ENCODE results near the gene GNAO1. TPM values are rescaled to one million over a fixed set of nuclear protein-coding genes. Genes with fewer than 3 reads are reported as not detected.

GNAO1 gene
- polyA plus RNA-seq, 3 donors = 5.9 to 6.4 (median 6.3) TPM

DNA sequence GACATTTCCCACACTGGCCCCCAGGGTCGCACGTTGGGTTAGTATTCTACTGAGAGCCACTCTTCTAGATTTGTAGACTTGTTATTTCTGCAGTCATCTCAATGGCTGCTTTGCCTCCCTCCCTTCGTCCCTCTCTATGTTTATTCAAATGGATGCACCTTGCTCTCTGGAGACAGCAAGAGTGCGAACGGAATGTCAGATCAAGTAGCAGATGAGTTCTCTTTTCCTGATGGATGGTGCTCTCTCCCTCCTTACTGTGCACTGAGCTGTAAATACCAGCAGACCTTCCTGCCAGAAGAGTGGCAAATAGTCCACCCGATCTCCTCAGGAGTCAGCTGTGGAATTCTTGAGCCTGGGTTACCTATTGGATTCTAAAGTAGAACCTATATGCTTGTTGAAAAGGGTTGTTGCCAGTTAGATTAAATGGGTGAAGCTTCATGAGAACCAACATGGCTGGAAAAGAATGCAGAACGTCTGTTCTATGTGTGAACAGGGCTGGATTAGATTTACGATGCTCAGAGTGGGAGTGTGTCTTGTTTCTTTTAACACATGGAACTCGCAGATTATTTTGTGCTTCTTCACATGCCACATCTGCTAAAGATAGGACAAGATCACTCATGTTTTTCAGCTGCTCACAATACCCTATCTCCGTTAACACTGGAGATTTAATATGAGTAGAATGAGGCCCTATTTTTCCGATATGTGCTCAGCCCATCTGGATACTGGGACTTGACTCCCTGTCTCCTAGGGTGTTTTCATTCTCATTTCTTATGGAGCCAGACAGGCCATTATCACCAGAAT, 6.1 kb downstream of the GNAO1 start:
- peak; percentile 57 for DNase-seq

DNA sequence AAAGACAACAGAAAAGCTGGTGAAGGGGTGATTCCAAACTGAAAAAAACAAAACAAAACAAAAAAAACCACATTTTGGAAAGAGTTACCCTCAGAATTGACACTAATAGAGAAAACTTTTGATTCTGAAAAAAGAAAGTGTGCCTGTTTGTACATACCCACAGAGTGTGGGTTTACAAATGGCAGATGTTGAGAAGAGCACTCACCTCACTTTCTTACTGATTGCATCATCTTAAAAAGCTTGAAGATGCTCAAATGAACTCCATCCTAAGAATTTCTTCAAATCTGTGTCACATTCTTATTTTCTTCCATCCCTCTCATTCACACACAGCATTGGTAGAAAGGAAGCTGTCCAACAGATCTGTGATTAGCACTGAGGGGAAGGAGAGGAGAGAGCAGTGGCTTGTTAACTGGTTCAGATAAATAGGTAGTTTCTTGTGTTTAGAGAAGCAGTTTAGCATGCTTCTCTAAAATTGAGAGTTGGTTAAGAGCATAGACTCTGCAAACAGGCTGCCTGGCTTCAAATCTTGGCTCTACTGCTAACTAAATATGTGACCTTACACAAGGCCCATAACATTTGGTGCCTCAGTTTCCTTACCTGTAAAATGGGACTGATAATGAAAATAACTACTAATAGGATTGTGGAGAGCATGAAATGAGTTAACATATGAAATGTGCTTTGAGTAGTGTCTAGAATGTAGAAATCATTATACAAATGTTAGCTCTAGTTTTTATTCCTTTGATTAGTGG, 6.9 kb downstream of the GNAO1 start:
- no peak for DNase-seq

DNA sequence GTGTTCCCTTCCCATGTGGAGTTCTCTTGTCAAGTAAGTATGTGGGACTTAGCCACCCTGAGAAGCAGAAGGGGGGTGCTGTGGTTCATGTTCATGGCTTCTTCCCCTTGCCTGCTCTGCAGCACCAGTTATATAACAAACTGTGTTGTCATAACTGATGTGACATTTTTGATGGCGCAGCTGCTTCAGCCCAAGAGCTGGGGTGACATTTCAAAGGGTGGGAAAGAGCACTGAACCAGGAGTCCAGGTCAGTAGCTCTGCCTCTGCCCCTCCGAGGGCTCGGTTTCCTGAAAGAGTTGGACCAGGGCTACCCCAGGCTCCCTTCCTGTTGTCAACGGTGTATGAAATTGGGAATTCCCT, 7.4 kb downstream of the GNAO1 start:
- DNase-seq = no peak

DNA sequence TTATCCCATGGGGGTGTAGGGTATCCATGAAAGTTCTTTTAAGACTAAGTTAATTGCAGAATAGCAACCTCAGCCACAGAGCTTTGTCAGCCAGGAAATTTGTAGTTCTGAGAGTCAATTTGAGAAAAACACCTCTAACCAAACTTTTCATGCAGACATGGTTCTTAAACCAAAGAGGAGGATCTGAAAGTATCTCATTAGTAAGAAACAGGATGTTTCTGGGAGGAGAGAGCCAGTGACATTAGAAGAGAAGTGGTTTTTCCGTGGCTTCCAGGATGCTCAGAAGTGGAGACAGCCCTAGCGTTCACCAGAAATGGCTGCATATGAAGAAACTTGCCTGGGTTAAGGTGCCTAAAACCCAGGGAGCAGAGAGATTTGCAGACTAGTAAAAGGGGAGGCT, 7.9 kb downstream of the GNAO1 start:
- DNase-seq = no peak

DNA sequence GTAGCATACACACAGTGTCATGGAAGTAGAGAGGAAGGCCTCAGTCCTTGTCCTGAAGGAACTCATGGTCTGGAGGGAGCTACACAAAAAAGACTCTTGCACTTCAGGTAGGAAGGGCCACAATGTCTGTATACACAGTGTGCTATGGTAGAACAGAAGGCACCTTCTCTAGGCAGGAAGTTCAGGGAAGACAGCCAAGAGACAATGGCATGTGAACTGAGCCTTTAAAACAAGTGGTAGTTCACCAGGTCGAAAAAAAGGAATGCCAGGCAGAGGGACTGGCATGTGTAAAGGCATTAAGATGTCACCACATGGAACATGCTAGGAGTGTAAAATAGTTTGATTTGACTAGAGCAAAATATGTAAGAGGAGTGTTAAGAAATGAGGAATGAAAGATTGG, 9.7 kb downstream of the GNAO1 start:
- no peak for DNase-seq

DNA sequence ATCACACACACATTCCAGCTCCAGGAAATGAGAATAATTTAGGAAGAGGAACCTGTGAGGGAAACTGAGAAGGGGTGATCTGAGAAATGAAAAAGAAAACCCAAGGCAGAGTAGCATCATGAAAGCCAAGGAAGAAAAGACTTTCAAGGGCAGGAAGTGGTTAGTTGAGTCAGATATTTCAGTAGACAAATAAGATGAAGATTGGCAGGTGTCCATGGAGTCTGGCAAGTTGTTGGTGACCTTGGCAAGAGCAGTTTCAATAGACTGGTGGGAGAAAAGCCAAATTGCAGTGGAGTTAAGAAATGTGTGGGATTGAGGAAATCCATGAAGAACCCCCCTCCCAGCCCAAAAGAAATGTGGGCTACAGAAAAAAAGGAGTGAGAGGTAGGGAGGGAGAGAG, 10.7 kb downstream of the GNAO1 start:
- DNase-seq = no peak

DNA sequence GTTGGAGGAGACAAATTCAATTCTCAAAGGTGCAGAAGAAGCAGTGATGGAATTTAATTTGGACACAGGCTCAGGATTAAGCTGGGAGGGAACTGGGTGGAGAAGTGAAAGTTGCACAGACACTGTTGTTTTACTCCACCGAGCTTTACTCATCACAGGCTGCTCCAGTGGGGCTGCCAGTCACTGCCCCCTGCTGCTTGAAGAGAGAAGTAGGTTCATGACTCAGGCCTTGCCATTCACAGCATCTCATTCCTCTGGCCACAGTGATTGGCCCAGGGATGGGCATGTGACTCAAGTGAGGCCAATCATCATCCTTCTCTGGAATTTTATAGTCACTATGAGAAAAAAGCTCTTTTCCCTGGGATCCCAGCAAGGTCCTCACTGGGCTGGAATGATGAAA, 11.8 kb downstream of the GNAO1 start:
- DNase-seq = no peak

DNA sequence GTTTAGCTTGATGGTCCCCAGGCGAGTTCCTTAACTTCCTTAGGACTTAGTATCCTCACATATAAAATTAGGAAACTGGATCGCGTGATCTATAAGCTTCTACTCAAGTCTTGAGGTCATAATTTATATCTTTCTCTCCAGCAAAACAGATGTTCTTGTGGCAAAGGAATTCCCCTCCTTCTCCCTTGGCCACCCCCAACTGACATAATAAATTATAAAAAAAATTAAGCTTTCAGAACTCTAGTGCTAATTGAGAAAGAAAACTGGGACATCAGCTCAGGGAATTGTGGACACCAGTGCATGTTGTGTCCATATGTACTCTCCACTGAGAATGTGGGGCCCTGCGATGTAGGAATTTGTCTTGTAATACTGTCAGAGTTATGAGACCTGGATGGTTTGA, 13.5 kb downstream of the GNAO1 start:
- DNase-seq = no peak

DNA sequence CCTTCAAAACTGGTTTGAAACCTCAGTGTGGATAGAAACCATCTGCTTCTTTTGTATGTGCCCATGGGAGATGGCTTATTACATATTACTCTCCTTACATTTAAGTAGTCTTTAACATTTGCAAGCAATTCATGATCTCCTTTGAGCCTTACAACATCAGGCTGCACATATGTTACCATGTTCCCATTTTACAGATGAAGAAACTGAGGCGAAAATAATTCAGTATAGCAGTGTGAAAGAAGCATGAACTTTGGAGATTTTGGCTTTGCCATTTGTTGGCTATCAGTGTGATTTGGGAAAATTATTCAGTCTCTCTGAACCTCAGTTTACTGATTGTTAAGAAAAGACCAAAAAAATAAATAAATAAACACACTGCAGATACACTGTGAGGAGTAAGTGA, 15.7 kb downstream of the GNAO1 start:
- no peak for DNase-seq

DNA sequence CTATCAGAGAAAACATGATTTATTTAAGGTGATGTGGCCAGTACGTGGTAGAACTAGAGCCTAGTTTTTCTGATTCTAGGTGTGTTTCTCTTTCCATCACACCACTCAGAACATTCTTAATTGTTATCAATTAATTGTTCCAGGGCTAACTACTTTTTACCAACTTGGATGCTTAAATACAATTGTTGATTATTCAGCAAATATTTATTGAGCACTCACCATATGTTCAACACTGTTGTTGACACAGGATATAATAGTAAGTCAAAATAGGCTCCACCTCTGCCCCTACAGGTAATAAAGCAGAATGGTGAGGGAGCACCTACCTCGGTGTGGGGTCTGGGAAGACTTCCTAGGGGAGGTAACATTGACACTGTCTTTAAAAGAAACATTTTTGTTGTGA, 16.1 kb downstream of the GNAO1 start:
- no peak for DNase-seq

DNA sequence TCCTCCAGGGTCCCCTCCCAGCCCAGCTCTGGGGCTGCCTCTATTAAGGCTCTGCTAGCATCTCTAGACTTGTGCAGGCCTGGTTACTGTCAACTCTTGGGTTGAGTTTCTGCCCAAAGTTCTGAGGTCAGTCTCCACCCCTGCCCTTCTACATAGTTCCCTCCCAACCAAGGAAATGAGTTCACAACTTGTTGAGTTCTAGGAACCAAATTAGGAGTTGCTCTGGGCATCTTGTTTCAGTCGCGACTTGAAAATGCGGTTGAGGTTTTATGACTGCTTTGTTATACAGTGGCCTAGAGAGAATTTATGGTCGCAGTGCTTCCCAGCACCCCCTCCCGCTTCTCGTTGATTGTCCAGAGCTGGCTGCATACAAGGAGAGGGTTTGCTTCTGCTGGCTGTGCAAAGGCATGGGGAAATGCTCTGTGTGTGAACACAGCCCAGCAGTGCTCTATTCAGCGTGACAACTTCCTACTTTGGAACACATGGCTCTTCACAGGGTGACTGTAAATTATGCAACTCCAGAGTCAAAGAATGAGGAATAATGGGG, 20.2 kb downstream of the GNAO1 start:
- peak; percentile 84 for DNase-seq

DNA sequence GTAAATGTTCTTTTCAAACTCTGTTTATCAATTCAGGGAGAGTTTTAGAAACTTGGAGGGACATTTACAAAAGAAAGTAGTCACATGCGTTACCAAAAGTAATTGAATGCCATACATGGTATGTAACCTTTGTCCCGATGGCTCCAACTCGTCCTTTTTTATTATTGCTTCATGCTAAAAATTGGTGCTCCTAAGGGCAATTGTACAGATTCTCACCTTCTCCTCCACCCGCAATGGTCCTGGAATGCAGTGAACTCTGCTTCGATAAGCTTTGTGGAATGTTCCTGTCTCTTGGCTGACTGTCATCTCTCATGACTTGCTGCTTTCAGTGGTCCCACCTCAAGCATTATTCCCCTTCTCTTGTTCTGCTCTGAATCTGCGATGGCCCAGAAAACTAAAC, 20.9 kb downstream of the GNAO1 start:
- no peak for DNase-seq

DNA sequence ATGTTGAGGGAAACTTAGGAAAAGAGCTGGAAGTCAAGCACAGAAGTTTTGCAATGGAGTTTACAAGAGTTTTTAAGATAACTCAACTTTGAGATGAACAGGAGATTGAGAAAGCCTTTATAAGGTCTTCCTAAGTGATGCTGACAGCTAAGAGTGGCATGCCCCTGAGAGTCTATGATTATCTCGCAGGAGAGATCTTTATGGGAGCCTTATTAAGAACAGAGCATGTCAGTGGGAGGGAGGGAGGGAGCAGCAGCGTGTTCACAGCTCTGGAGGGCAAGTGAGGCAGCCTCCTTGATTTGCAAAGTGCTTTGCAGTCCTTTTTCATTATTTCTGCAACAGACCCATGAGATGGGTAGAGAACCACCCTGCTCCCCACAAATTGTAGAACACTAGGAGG, 30.7 kb downstream of the GNAO1 start:
- DNase-seq = no peak

DNA sequence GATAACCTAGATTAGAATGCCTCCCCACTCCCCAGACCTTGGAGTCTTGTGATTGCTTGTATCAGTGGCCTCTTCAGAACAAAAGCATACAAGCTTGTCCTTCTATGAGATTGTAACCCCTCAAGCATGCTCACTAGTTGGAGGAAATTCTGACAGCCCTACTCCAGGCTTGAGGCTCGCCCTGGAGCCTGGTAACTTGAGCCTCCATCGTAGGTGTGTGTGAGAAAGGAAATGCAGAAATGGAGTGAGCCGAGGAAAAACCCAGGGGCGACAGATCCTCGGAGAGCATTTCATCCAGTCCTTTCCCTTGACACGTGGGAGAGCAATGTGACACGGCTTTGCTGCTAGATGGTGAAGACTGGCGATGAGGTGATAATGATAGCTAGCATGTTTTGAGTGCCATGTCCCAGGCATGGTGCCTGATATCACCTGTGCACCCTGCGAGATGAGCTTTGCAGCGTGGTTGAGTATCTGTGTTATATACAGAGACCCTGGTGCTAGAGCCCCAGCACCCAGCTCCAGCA, 31.2 kb downstream of the GNAO1 start:
- no peak for DNase-seq

DNA sequence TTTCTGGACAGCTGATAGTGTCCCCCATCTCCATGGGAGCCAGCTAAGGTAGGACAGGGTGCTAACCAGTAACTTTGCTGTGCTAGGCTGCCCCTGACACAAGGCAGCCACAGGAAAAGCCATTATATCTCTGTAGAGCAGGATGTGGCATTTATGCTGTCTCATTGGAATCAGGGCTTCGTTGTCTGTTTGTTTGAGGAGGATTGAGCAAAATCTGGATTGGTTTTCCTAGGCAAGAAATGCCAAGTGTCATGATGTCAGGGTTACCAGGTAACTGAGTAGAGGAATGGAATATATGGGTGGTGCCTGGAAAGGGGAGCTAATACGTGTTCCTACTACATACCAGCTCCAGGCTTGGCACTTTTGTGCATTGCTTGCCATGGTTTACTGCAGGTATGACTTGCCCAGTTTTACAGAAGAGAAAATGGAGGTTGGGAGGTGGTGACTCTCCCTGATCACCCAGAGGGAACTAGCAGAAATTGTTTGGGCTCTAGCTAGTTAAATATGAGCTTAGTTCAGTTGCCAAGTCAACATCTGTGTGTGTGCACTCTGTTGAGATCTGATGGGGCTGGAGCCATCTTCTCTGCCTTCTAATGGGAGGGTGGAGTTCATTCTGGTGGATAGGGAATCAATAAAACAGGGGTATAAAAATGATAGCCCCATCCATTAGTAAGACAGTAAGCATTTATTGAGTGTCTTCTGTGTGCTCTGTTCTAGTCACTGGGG, 33.9 kb downstream of the GNAO1 start:
- DNase-seq = no peak

DNA sequence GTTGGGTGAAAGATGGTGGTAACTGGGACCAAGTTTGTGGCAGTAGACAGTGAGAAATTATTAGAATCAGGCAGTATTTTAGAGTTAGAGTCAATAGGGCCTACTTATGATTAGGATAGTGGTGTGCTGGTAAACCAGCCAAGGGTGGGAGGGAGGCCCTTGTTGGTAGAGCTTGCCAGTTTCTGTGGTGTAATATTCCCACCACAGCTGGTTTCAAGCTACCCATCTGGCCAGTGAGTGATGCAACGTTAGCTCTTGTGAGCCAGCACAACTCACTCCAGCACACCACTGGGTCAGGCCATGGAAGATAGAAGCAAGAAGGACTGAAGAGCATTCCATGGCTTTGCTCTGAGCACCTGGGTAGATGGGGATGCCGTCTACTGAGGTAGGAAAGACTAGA, 34.9 kb downstream of the GNAO1 start:
- no peak for DNase-seq

DNA sequence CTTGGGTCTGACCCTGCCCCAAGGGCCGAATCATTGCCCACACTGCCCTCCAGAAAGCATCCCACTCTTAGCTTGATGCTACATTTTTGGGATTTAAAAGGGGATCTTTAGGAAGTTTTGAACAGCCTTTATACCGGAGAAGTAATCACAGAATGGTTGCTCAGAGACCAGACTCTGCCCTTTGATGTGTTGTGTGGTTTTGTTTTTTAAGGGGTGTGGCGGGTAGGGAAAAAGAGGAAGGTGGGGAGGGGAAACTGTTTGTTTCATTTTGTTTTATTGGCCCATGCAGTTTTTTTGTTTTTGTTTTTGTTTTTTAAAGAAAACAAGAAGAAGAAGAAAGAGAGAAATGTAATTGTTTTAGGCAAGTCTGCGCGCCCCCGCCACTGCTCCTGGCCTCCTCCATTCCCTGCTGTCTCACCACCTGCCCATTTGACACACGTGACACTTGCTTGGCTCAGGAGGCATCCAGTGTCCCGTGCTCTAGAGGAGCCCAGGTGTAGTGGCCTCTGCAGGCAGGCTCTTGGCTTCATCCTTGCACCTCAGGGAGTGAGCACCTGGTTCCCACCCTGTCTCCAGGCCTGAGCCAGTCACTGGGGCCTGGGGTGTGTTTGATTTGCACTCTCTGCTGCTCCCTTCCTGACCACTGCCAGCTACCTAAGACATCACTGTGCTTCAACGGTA, 35.7 kb downstream of the GNAO1 start:
- no peak for DNase-seq

DNA sequence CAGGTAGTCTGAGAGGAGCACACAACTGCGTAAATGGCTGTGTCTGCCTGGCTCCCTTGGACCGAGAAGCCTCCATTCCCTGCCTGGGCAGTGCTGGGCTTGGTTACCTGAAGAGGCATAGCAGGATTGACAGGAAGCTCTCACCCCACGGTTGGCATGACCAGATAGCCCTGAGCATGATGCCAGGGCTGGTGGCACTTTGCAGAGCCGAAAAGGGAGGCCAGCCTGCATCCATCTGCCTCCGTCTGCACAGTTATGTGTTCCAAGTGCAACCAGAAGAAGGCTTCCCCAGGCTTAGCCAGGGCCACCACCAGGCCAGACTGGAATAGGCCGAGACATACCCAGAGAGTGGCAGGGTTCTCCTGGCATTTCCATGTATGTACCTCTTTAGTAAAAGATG, 36.6 kb downstream of the GNAO1 start:
- DNase-seq = no peak

DNA sequence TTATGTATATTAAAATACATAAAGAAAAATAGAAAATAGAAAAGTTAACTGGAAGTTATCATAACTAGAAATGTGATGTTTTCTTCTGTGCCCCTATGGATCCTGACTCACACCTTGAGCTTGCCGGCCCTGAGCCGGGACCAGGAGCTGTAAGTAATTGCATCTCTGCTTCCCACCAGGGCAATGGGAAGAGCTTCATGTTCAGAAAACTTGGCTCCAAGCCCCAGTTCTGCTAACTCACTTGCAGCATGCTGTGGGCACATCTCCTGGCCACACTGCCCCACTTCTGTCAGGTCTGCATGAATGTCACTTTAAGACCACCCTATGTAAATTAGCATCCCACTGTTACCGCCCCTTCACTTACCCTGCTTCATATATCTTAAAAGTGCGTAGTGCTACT, 37.2 kb downstream of the GNAO1 start:
- DNase-seq = no peak

DNA sequence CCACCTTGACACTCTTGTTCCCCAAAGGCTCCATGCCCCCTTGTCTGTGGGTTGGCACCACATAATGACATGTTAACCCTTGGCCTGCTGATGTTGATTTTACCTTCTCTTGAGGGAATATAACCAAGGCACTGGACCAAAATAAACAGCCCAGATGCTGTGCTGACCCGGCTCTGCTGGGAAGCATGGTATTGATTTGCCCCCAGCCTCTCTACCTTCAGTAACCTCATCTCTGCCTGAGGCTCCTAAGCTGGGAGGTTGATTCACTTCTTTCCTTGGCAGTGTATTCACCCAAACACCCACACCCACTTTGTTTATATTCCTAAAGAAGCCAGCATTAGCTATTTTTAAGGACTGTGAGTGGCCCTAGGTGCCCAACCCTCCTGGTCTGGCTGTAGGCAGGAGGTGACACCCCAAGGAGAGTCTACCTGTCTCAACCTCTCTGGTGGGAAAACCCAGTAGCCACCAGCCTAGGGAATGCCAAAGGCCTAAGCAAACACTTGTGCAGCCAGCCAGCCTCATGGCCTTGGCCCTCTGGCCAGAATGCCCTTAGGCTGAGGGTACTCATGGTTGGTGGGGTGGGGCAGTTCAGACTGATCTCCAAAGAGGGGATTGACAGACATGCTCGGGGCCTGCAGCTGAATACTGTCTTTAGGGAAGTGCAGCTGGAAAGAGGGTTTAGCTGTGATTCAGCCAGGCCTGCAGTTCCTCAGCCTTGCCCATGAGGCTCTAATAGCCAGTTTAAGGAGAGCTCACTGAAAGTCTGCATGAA, 42.7 kb downstream of the GNAO1 start:
- DNase-seq = no peak

DNA sequence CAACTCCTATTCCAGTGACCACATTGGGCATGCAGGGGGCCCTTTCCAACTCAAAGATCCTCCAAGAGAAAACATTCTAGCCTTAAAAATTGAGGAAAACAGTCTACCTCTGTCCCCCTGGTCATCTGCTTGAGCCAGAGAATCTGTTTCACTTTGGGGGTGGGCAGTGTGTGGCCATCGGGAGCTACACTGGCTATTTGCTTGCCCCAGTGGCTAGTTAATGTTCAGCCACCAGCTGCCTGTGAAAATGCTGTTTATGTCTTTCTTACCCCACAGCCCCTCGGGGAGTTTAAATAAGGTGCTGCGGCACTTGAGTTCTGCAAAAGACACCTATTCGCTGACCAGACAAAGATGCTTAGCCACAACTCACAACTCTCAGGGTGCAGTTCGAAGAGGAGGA, 43.4 kb downstream of the GNAO1 start:
- no peak for DNase-seq
